Measurements from ENCODE around the gene NBPF3.

GRCh38 chr1:21510113-21510493 lies 70.2 kb downstream of the NBPF3 start:
- TF ChIP-seq CTCF (IDR thresholded peaks at IDR 0.05) (no peak), POLR2A (IDR thresholded peaks at IDR 0.05) (no peak)

Data from esophagus squamous epithelium (tissue), 4 donors.